Erythroblast (primary cell): ENCODE results near the gene STRIP1.

Experiments
- GATA1 ChIP-seq: IDR thresholded peaks from 2 replicates; pipeline ENCODE4 v1.6.1; 2011; ENCODE audit warnings: low read depth, mild to moderate bottlenecking, control low read depth, low read length, moderate library complexity
- POLR2A ChIP-seq: IDR thresholded peaks from 2 replicates; pipeline ENCODE4 v1.6.1; 2011; ENCODE audit warnings: mild to moderate bottlenecking, low read length

DNA sequence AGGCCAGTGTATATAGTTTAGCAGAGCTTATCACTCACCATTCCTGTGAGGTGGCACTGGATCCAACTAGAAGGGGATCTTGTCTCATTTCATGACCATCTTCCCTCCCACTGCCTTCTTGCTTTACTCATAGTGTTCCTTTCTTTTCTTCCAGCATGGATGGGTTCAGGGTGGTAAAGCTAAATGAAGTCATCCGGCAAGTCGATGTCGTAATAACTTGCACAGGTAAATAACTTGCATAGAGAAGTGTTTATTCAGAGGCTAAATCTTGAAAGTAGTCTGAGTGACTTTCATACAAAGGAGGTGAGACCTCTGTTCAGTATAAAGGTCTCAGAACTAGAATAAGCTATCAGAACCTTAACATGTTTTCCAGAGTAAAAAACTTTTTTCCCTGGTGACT lies 16.6 kb upstream of the STRIP1 start:
- TF ChIP-seq POLR2A (no peak), GATA1 (no peak)
